ENCODE data around the gene GSTP1.
A peak's percentile ranks its signal among the peaks of the same experiment; 100 is the strongest.
"Not testable (repeated sequence)": the region's sequence is repeated elsewhere in the genome, so short reads cannot be mapped to it uniquely, and the experiment has no call there.

Gene GSTP1

DNA sequence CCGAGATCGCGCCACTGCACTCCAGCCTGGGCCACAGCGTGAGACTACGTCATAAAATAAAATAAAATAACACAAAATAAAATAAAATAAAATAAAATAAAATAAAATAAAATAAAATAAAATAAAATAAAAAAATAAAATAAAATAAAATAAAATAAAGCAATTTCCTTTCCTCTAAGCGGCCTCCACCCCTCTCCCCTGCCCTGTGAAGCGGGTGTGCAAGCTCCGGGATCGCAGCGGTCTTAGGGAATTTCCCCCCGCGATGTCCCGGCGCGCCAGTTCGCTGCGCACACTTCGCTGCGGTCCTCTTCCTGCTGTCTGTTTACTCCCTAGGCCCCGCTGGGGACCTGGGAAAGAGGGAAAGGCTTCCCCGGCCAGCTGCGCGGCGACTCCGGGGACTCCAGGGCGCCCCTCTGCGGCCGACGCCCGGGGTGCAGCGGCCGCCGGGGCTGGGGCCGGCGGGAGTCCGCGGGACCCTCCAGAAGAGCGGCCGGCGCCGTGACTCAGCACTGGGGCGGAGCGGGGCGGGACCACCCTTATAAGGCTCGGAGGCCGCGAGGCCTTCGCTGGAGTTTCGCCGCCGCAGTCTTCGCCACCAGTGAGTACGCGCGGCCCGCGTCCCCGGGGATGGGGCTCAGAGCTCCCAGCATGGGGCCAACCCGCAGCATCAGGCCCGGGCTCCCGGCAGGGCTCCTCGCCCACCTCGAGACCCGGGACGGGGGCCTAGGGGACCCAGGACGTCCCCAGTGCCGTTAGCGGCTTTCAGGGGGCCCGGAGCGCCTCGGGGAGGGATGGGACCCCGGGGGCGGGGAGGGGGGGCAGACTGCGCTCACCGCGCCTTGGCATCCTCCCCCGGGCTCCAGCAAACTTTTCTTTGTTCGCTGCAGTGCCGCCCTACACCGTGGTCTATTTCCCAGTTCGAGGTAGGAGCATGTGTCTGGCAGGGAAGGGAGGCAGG is at the start of gene GSTP1:
GSTP1 (plus strand) TSS at position 566 of the 958 bp plus-strand sequence; CDS start at position 598, 32 bp downstream.
- H3K4me3 ChIP-seq (ENCODE audit: low read depth, low read length): peak within 1 kb of the TSS; percentile 87

GRCh38 chr11:67534070-67534679 is 49.4 kb upstream of the GSTP1 start:
- H3K4me3 ChIP-seq (ENCODE audit: low read depth, low read length): no peak overlapping the region

DNA sequence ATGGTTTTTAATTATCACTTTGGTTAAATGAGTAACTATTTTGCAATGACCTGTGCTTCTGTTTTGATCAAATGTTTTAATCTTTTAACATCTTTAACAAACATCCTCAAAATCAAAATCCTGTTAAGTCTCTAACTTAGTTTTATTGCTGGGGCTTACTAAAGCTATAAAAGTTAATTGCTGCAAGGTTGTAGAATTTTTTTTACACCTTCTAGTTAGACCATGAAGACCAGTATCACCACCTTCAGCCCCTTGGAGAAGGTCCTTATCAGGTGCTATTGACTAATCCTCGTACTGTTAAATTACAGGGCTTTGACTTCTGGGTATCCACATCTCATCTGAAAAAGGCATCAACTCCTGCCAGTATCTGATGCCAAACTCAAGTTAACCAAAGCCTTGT is 48.1 kb upstream of the GSTP1 start:
- no peak overlapping the region for H3K4me3 ChIP-seq (ENCODE audit: low read depth, low read length)

- no peak overlapping the region for H3K4me3 ChIP-seq (ENCODE audit: low read depth, low read length)
Measured at GRCh38 chr11:67538306-67538705, 45.3 kb upstream of the GSTP1 start.

- no peak overlapping the region for H3K4me3 ChIP-seq (ENCODE audit: low read depth, low read length)
Measured at GRCh38 chr11:67538823-67539505, 44.6 kb upstream of the GSTP1 start.

DNA sequence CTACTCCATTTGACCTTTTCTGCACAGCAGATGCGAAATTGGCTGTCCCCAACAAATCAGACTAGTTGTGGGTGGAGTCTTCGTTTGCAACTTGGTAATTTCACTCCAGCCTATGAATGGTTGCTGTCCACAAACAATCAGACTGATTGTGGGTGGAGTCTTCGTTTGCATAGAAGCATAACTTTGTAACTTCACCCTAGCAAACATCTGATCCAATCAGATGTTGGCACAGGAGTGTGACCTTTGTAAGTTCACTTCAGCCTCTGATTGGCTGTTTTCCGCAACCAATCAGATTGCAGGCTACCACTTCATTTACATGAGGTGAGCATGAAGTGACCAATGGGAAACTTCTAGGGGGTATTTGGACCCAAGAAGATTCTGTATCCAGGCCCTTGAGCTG is 44.1 kb upstream of the GSTP1 start:
- no peak overlapping the region for H3K4me3 ChIP-seq (ENCODE audit: low read depth, low read length)

GRCh38 chr11:67541198-67541597 is 42.4 kb upstream of the GSTP1 start:
- no peak overlapping the region for H3K4me3 ChIP-seq (ENCODE audit: low read depth, low read length)

- H3K4me3 ChIP-seq (ENCODE audit: low read depth, low read length): no peak overlapping the region
Measured at GRCh38 chr11:67542169-67542568, 41.4 kb upstream of the GSTP1 start.

GRCh38 chr11:67542971-67543370 is 40.6 kb upstream of the GSTP1 start:
- H3K4me3 ChIP-seq (ENCODE audit: low read depth, low read length): no peak overlapping the region

GRCh38 chr11:67543585-67543984 is 40.0 kb upstream of the GSTP1 start:
- H3K4me3 ChIP-seq (ENCODE audit: low read depth, low read length): no peak overlapping the region

DNA sequence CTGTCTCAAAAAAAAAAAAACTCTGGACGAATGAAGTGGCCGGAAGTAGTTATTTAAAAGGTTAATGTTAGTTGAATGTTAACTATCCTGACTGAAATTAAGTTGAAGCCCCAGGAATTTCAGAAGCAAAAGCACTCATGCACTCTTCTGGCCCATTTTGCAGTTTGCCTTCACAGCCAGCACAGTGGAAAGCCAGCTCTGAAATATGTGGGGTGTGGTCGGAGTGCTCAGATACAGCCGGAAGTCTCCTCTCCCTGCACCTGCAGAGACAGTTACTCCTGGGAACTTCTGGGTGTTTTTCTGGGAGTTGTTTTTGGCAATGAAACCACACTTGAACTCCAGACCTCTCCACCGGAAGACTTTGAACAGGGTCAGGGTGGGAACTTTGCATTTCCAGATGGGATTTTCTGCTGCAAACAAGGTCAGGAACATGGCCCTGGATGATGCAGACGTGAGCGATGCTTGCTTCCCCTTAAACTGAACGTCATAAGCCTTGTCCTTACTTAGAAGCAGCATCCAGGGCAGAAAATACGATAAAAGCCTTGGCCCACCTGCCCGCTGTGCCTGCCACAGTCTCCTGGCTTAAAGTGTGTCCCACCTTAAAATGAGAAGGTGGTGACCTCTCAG is 38.9 kb upstream of the GSTP1 start:
- no peak overlapping the region for H3K4me3 ChIP-seq (ENCODE audit: low read depth, low read length)

DNA sequence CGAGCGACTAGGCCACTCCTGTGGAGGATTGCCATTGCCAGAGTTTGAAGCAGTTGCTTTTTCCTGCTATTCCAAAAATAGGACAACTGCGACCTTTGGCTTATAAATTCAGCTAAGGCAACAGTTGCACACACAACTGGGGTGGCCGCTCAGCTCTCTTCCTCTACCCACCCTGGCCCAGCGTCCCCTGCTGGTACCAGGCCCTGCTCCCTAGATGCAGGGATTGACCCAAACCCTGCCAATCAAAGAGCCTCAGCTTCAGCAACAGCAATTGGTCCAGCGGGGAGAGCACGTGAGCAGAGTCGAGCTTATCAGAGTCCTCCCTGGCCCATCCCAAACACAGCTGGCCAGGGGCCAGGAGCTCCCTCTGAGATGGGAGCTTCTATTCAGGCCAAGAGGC is 38.3 kb upstream of the GSTP1 start:
- H3K4me3 ChIP-seq (ENCODE audit: low read depth, low read length): no peak overlapping the region

DNA sequence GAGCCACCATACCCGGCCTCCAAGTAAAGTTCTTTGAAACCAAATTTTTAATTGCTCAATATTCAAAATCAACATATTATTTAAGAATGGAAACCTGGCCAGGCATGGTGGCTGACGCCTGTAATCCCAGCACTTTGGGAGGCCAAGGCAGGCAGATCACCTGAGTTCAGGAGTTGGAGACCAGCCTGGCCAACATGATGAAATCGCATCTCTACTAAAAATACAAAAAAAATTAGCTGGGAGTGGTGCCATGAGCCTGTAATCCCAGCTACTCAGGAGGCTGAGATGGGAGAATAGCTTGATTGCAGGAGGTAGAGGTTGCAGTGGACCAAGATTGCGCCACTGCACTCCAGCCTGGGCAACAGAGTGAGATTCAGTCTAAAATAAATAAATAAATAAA is 35.5 kb upstream of the GSTP1 start:
- not testable (repeated sequence) for H3K4me3 ChIP-seq (ENCODE audit: low read depth, low read length)

- no peak overlapping the region for H3K4me3 ChIP-seq (ENCODE audit: low read depth, low read length)
Measured at GRCh38 chr11:67548555-67549110, 35.0 kb upstream of the GSTP1 start.

DNA sequence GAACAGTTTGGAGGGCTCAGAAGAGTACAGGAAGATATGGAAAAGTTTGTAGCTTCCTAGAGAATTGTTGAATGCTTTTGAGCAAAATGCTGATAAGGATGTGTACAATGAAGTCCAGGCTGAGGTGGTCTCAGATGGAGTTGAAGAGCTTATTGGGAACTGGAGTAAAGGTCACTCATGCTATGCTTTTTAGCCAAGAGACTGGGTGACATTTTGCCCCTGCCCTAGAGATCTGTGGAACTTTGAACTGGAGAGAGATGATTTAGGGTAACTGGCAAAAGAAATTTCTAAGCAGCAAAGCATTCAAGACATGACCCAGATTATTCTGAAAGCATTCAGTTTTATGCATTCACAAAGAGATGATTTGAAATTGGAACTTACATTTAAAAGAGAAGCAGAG is 32.5 kb upstream of the GSTP1 start:
- H3K4me3 ChIP-seq (ENCODE audit: low read depth, low read length): no peak overlapping the region

DNA sequence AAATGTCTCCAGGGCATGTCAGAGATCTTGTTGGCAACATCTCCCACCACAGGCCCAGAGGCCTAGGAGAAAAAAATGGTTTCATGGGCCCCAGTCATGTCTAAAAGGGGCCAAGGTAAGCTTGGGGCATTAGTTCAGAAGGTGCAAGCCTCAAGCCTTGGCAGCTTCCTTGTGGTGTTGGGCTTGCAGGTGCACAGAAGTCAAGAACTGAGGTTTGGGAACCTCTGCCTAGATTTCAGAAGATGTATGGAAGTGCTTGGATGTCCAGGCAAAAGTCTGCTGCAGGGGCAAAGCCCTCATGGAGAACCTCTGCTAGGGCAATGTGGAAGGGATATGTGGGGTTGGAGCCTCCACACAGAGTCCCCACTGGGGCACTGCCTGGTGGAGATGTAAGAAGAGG is 31.9 kb upstream of the GSTP1 start:
- H3K4me3 ChIP-seq (ENCODE audit: low read depth, low read length): not testable (repeated sequence)

DNA sequence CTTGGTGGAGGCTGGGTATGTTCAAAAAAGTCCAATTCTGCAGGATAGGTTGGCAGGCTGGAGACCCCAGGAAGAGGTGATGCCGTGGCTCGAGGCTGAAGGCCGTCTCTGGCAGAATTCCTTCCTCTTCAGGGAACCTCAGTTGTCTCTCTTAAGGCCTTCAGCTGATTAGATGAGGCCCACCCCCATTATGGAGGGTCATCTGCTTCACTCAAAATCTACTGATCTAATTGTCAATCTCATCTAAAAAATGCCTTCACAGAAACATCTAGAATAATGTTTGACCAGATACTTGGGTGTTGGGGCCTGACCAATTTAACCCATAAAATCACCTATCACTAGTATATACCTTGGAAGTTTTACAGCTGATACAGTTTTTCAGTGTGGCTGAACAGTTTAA is 27.4 kb upstream of the GSTP1 start:
- no peak overlapping the region for H3K4me3 ChIP-seq (ENCODE audit: low read depth, low read length)

DNA sequence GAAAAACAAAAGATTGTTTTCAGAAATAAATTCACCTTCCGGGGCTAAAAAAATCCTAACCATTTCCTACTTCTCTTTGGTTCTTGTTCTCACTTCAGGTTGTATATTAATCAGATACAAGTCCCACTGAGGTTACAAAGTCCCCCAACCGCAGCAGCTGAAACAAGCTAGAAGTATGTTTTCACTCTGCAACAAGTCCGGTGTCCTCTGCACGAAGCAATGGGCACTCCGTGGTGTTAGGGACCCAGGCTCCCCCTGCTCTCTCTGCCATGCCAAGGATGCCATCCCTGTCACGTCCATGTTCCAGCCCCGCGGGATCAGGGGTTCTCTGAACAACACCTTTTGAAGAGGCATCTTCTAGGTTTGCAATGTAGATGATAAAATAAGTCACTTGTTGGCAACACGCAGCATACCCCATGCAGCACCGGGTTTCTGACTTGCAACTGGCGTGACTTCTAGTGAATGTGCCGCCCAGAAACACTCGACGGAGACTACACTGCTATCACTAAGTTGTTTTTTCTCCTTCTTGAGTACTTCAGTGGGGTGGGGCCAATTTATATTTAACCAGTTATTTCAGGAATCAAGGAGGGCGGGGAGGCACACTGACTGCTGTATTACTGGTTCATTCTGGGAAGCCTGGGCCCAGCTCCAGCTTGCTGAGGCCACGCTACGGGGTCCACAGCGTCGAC is 25.4 kb upstream of the GSTP1 start:
- no peak overlapping the region for H3K4me3 ChIP-seq (ENCODE audit: low read depth, low read length)

GRCh38 chr11:67561971-67562619 is 21.5 kb upstream of the GSTP1 start:
- no peak overlapping the region for H3K4me3 ChIP-seq (ENCODE audit: low read depth, low read length)
